K562 (cell line): ENCODE measurements around the gene TAMALIN. TPM values are rescaled to one million over a fixed set of nuclear protein-coding genes. Genes with fewer than 3 reads are reported as not detected.

ENCODE experiments used
- ATAC-seq: fragments of 200-7000 bp; cut with Tn5 transposase; 3 replicates; pipeline ENCODE4 v1.9.1; 2020; ENCODE audit warnings: moderate library complexity
- BruUV-seq: library from RNA; stranded (reverse); fragments of 400-500 nt; replicated peaks from 2 replicates; lab custom pipeline; 2021; lab: Mats Ljungman, UMichigan
- CTCF ChIA-PET: fragments of 300-600 bp; formaldehyde crosslinking; extraction: SDS; loops from one replicate; lab custom pipeline; 2021; ENCODE audit warnings: low intra/inter-chr PET ratio; lab: Yijun Ruan, JAX
- POLR2A ChIA-PET: fragments of 300-600, 350-650 bp; sonication (Branson Sonifier 250); formaldehyde crosslinking; extraction: SDS; loops from one replicate; lab custom pipeline; 2021; ENCODE audit warnings: antibody characterized with exemption, inconsistent platforms; lab: Yijun Ruan, JAX
- DNase-seq, 4 experiments: peaks; one replicate each; pipeline versions ENCODE4 v3.0.0 to v3.0.0-alpha.2; 2011 to 2018; ENCODE audit warnings: low spot score in 3 of 4, mixed read lengths in 3 of 4; ENCODE audit errors: extremely low read depth in 1 of 4
- FAIRE-seq: peaks from 2 replicates; lab custom pipeline; 2011; peaks lifted over from hg19 to GRCh38; lab: Jason Lieb, UNC
- H2AFZ ChIP-seq: 2 replicates; pipeline ENCODE4 v1.6.0; 2011; ENCODE audit warnings: low read depth, low read length, control low read depth, inconsistent platforms
- H3K27ac ChIP-seq: fragments of 200-600 bp; 3 replicates; pipeline ENCODE4 v1.8.0; 2011; ENCODE audit warnings: low read depth, mild to moderate bottlenecking, control low read depth, inconsistent platforms, low read length, moderate library complexity, mixed read lengths; ENCODE audit errors: extremely low read depth
- H3K27me3 ChIP-seq, 2 experiments: fragments of 300-600 bp in 1 of 2; 2 replicates in 1 of 2; 3 replicates in 1 of 2; pipeline versions ENCODE4 v1.6.0 to v1.8.0; 2011; ENCODE audit warnings: inconsistent platforms in 2 of 2, low read length in 2 of 2, mild to moderate bottlenecking in 1 of 2, mixed read lengths in 1 of 2, moderate library complexity in 1 of 2; ENCODE audit not compliant: control insufficient read depth in 2 of 2, insufficient read depth in 2 of 2
- H3K36me3 ChIP-seq: fragments of 300-600 bp; 3 replicates; pipeline ENCODE4 v1.8.0; 2011; ENCODE audit warnings: mild to moderate bottlenecking, low read length, inconsistent platforms; ENCODE audit not compliant: control insufficient read depth, insufficient read depth
- H3K4me1 ChIP-seq, 2 experiments: fragments of 200-600 bp in 1 of 2; replicated peaks in 1 of 2; 2 replicates in 1 of 2; 3 replicates in 1 of 2; pipeline versions ENCODE4 v1.5.1 to v1.8.0; 2011; ENCODE audit warnings: inconsistent platforms in 2 of 2, low read length in 2 of 2, mild to moderate bottlenecking in 1 of 2, mixed read lengths in 1 of 2, moderate library complexity in 1 of 2; ENCODE audit not compliant: control insufficient read depth in 2 of 2, insufficient read depth in 2 of 2
- H3K4me2 ChIP-seq: 2 replicates; pipeline ENCODE4 v1.6.1; 2011; ENCODE audit warnings: low read length, control low read depth, inconsistent platforms, mixed read lengths; ENCODE audit not compliant: insufficient read depth
- H3K4me3 ChIP-seq: fragments of 200-600 bp; sonication (generic), shearing (Covaris generic); 2 replicates; pipeline ENCODE4 v1.5.1; 2016; ENCODE audit warnings: control low read depth, inconsistent platforms
- H3K79me2 ChIP-seq: fragments of 200-600 bp; 3 replicates; pipeline ENCODE4 v1.8.0; 2011; ENCODE audit warnings: low read length, inconsistent platforms; ENCODE audit not compliant: control insufficient read depth, insufficient read depth
- H3K9ac ChIP-seq, 2 experiments: 2 replicates each; pipeline versions ENCODE4 v1.6.0 to v1.6.1; 2011; ENCODE audit warnings: low read depth in 2 of 2, low read length in 2 of 2, control low read depth in 1 of 2, inconsistent platforms in 1 of 2, mild to moderate bottlenecking in 1 of 2, mixed read lengths in 1 of 2; ENCODE audit not compliant: insufficient read depth in 1 of 2
- H3K9me1 ChIP-seq: one replicate; pipeline ENCODE4 v1.6.0; 2011; ENCODE audit warnings: inconsistent platforms, mild to moderate bottlenecking, low read length, moderate library complexity; ENCODE audit not compliant: control insufficient read depth, insufficient read depth
- H3K9me3 ChIP-seq: replicated peaks from 2 replicates; pipeline ENCODE4 v1.5.1; 2011; ENCODE audit warnings: low read depth, low read length, inconsistent platforms; ENCODE audit not compliant: control insufficient read depth, insufficient read depth
- H4K20me1 ChIP-seq: replicated peaks from 2 replicates; pipeline ENCODE4 v1.6.1; 2011; ENCODE audit warnings: low read length, inconsistent platforms, mixed read lengths; ENCODE audit not compliant: control insufficient read depth, insufficient read depth
- CHD4 ChIP-seq: fragments of 200-600 bp; sonication (generic); IDR thresholded peaks from 3 replicates; pipeline ENCODE4 v1.6.1; 2012; ENCODE audit warnings: low read depth, mild to moderate bottlenecking, mixed read lengths, low read length, inconsistent platforms; ENCODE audit not compliant: insufficient read depth, insufficient replicate concordance, poor library complexity, severe bottlenecking
- KLF10 ChIP-seq: fragments of 250-450 bp; sonication (Bioruptor Pico); IDR thresholded peaks from 2 replicates; pipeline ENCODE4 v1.6.1; 2021; ENCODE audit warnings: matching md5 sums
- TFE3 ChIP-seq: fragments of 450-650 bp; formaldehyde crosslinking; IDR thresholded peaks from 2 replicates; pipeline ENCODE4 v1.4.0; 2020; ENCODE audit warnings: mild to moderate bottlenecking, mixed read lengths
- WGBS: fragments of 100-300 bp; shearing (Covaris generic); methylation state at CpG from one replicate; pipeline ENCODE4 v1.1.6; 2016; ENCODE audit warnings: low coverage, mixed read lengths; ENCODE audit not compliant: insufficient coverage; ENCODE audit errors: missing lambda C conversion rate; 5-methylcytosine and 5-hydroxymethylcytosine counted together
- in situ Hi-C: fragments of 300-500 bp; cut with MboI; formaldehyde crosslinking; loops from 4 replicates; pipeline ENCODE4 v1.15.0; 2018; ENCODE audit warnings: inconsistent platforms, mixed read lengths
- intact Hi-C: fragments of 100-400 bp; cut with micrococcal nuclease; formaldehyde crosslinking; loops from 2 replicates; pipeline ENCODE4 v1.14.2; 2022
- polyA plus RNA-seq, 8 experiments: library from polyadenylated mRNA; depleted of rRNA in 4 of 8; stranded (reverse) in 5 of 8; unstranded in 3 of 8; fragments of >200 nt; fragmentation: Nextera tagmentation in 2 of 8; fragmentation: Illumina TruSeq in 1 of 8; extraction: Ambion mirVana in 2 of 8; extraction: Trizol in 1 of 8; gene quantifications; 2 replicates each; pipeline versions ENCODE4 v1.2.1 to v1.2.3, GENCODE V29; 2011 to 2014; ENCODE audit warnings: inconsistent platforms in 1 of 8, missing spikeins in 1 of 8
- total RNA-seq, 7 experiments: library from RNA; depleted of rRNA in 6 of 7; stranded (reverse); fragments of >200 nt in 6 of 7; fragmentation: Illumina TruSeq in 2 of 7; extraction: Trizol in 2 of 7; gene quantifications; 2 replicates each; pipeline versions ENCODE4 v1.2.1 to v1.2.3, GENCODE V29; 2011 to 2021; ENCODE audit warnings: low replicate concordance in 1 of 7

Gene TAMALIN
- total and polyA plus RNA-seq, 9 of the 15 experiments (the other 6 are each of a cell fraction or from before 2014, with no cell fraction given), result 0.74 to 2.2 (median 1.5) TPM; not detected in 2

DNA sequence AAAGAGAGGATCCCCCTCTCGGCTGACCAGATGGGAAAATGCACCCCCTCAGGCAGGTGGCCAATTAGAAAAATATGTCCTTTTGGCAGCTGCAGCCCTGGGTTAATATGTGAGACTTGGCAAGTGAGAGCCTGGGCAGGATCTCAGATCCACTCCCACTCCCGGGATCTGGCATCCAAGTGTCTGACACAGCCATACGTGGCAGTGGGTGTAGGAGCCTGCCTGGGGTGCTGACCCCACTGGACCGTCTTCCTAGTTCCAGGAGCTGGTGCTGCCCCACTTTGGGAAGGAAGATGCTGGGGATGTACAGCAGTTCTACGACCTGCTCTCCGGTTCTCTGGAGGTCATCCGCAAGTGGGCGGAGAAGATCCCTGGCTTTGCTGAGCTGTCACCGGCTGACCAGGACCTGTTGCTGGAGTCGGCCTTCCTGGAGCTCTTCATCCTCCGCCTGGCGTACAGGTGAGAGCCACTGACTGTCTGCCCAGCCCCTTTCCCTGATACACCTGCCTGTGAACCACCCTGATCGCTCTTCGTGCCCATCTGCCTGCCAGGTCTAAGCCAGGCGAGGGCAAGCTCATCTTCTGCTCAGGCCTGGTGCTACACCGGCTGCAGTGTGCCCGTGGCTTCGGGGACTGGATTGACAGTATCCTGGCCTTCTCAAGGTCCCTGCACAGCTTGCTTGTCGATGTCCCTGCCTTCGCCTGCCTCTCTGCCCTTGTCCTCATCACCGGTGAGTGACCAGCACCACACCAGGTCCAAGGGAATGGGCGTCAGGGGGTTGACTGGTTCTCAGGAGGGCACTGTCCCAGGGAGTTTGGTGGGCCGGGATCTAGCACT lies 50.3 kb downstream of the TAMALIN start:
- in situ Hi-C loops, result no loop called here
- TF ChIP-seq CHD4 (no peak), TFE3 (CRISPR knock-in tag) (no peak), KLF10 (CRISPR knock-in tag) (no peak)
- no peak overlapping the region for H3K27ac ChIP-seq
- FAIRE-seq, result no peak
- no peak overlapping the region for H3K4me2 ChIP-seq
- no peaks in the 10 kb centered on the region for H3K79me2 ChIP-seq
- H3K36me3 ChIP-seq, result no peaks in the 10 kb centered on the region
- H2AFZ ChIP-seq, result no peak overlapping the region
- H3K4me3 ChIP-seq, result no peak overlapping the region
- ChIA-PET CTCF (no interaction called here), POLR2A (interaction anchor here (0.7 to 1.5 kb wide), 2 partner anchors 12 to 13 kb away, joined by 3 to 4 read pairs; no protein-coding TSS in a partner anchor)
- no TSS peak for BruUV-seq
- ATAC-seq, result no peak
- H3K9ac ChIP-seq, result peak overlapping the region in 1 of 2 experiments; percentile 53; a peak in 2 of 4 replicates
- H3K4me1 ChIP-seq, result peaks cover 7 to 27% of the 10 kb centered on the region in 2 experiments; a peak in 4 of 5 replicates
- H4K20me1 ChIP-seq, result peaks cover 6% of the 10 kb centered on the region; the same call in 1 of the 2 replicates
- no peaks in the 10 kb centered on the region for H3K9me3 ChIP-seq
- DNase-seq, result no peak
- intact Hi-C loops, result no loop called here
- no peaks in the 10 kb centered on the region for H3K9me1 ChIP-seq
- WGBS, result 34% methylated on average over 23 of the region's 23 CpGs
- H3K27me3 ChIP-seq, result peaks cover 0 to 16% of the 10 kb centered on the region in 2 experiments; a peak in 3 of 5 replicates
